Measurements from ENCODE around the gene CARMIL1. TPM values are rescaled to one million over a fixed set of nuclear protein-coding genes. Genes with fewer than 3 reads are reported as not detected.

The CARMIL1 gene
- total and polyA plus RNA-seq, 12 donors = 9.2 to 36.2 (median 14.5) TPM

GRCh38 chr6:25463441-25463840, 184.3 kb downstream of the CARMIL1 start:
- WGBS, 4 donors = 83 to 92% (median 88%) methylated on average over 4 of the region's 4 CpGs
- DNase-seq = no peak
- no peaks in the 10 kb centered on the region for H3K36me3 ChIP-seq (replicated peaks in 1 of 2)
- intact Hi-C loops (cut with DNase I) = no loop called here
- H3K27me3 ChIP-seq = no peaks in the 10 kb centered on the region
- peaks cover 0 to 4% of the 10 kb centered on the region in 2 donors for H3K4me1 ChIP-seq (replicated peaks in 1 of 2)
- H3K9me3 ChIP-seq (replicated peaks in 1 of 3) = no peaks in the 10 kb centered on the region
- no peak overlapping the region for H3K27ac ChIP-seq
- H3K4me3 ChIP-seq = no peak overlapping the region
- TF ChIP-seq CTCF (IDR thresholded peaks at IDR 0.05) (no peak), POLR2A (IDR thresholded peaks at IDR 0.05) (no peak)

- no peaks in the 10 kb centered on the region for H3K27me3 ChIP-seq
- 88 to 97% (median 89%) methylated on average over 1 of the region's 1 CpG for WGBS, 4 donors
- H3K4me1 ChIP-seq (replicated peaks in 1 of 2) = no peaks in the 10 kb centered on the region
- no peak overlapping the region for H3K27ac ChIP-seq
- no peaks in the 10 kb centered on the region for H3K9me3 ChIP-seq (replicated peaks in 1 of 3)
- no peak overlapping the region for H3K4me3 ChIP-seq
- intact Hi-C loops (cut with DNase I) = no loop called here
- no peak for DNase-seq
- H3K36me3 ChIP-seq (replicated peaks in 1 of 2) = no peaks in the 10 kb centered on the region
- no peak for TF ChIP-seq CTCF (IDR thresholded peaks at IDR 0.05)
- TF ChIP-seq POLR2A (IDR thresholded peaks at IDR 0.05) = no peak
Measured at GRCh38 chr6:25464225-25464624, 185.1 kb downstream of the CARMIL1 start.

- Histone ChIP-seq H3K27me3 (no peaks in the 10 kb centered on the region), H3K9me3 (replicated peaks in 1 of 3) (no peaks in the 10 kb centered on the region), H3K4me1 (replicated peaks in 1 of 2) (no peaks in the 10 kb centered on the region), H3K36me3 (replicated peaks in 1 of 2) (no peaks in the 10 kb centered on the region), H3K27ac (no peak overlapping the region), H3K4me3 (no peak overlapping the region)
- 92 to 98% (median 94%) methylated on average over 2 of the region's 2 CpGs for WGBS, 4 donors
- intact Hi-C loops (cut with DNase I) = no loop called here
- no peak for TF ChIP-seq POLR2A (IDR thresholded peaks at IDR 0.05)
- TF ChIP-seq CTCF (IDR thresholded peaks at IDR 0.05) = no peak
- no peak for DNase-seq
Measured at GRCh38 chr6:25465941-25466340, 186.8 kb downstream of the CARMIL1 start.

GRCh38 chr6:25468881-25469280, 189.7 kb downstream of the CARMIL1 start:
- H3K4me3 ChIP-seq = no peak overlapping the region
- no peaks in the 10 kb centered on the region for H3K9me3 ChIP-seq (replicated peaks in 1 of 3)
- peaks cover 0 to 5% of the 10 kb centered on the region in 2 donors for H3K4me1 ChIP-seq (replicated peaks in 1 of 2)
- WGBS, 4 donors = 86 to 95% (median 94%) methylated on average over 2 of the region's 2 CpGs
- TF ChIP-seq POLR2A (IDR thresholded peaks at IDR 0.05) = no peak
- TF ChIP-seq CTCF (IDR thresholded peaks at IDR 0.05) = no peak
- no peaks in the 10 kb centered on the region for H3K27me3 ChIP-seq
- no peak for DNase-seq
- no peak overlapping the region for H3K27ac ChIP-seq
- intact Hi-C loops (cut with DNase I) = no loop called here
- H3K36me3 ChIP-seq (replicated peaks in 1 of 2) = no peaks in the 10 kb centered on the region
